RPMI8226 (cell line): ENCODE results near the gene ADARB1.

Source experiments
- DNase-seq: peaks from one replicate; pipeline ENCODE4 v3.0.0-alpha.2; 2015

ADARB1 gene

GRCh38 chr21:45243603-45244002 is 169.2 kb downstream of the ADARB1 start:
- no peak for DNase-seq

- no peak for DNase-seq
Measured at GRCh38 chr21:45244799-45245340, 170.5 kb downstream of the ADARB1 start.

GRCh38 chr21:45246386-45247320 is 172.3 kb downstream of the ADARB1 start:
- no peak for DNase-seq

GRCh38 chr21:45248301-45248892 is 174.0 kb downstream of the ADARB1 start:
- DNase-seq = no peak

GRCh38 chr21:45248893-45249381 is 174.6 kb downstream of the ADARB1 start:
- no peak for DNase-seq

- DNase-seq = no peak
Measured at GRCh38 chr21:45249626-45250025, 175.2 kb downstream of the ADARB1 start.

DNA sequence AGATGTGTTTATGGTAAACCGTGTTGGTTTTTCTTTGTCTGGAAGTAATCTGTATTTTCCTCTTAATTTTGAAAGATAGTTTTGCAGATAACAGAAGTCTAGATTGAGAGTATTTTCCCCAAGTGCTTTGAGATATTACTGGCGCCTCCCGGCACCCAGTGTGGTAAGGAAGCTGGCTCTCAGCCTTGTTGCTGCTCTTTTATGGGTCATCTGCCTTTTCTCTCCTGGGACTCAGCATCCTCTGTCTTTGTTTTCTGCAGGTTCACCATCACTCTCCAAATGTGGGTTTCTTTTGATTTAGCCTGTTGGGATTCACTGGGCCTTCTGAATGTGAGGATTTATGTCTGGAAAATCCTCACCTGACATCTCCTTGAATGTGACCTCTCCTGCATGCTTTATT is 175.9 kb downstream of the ADARB1 start:
- DNase-seq = no peak

- DNase-seq = no peak
Measured at GRCh38 chr21:45250914-45251634, 176.7 kb downstream of the ADARB1 start.

DNA sequence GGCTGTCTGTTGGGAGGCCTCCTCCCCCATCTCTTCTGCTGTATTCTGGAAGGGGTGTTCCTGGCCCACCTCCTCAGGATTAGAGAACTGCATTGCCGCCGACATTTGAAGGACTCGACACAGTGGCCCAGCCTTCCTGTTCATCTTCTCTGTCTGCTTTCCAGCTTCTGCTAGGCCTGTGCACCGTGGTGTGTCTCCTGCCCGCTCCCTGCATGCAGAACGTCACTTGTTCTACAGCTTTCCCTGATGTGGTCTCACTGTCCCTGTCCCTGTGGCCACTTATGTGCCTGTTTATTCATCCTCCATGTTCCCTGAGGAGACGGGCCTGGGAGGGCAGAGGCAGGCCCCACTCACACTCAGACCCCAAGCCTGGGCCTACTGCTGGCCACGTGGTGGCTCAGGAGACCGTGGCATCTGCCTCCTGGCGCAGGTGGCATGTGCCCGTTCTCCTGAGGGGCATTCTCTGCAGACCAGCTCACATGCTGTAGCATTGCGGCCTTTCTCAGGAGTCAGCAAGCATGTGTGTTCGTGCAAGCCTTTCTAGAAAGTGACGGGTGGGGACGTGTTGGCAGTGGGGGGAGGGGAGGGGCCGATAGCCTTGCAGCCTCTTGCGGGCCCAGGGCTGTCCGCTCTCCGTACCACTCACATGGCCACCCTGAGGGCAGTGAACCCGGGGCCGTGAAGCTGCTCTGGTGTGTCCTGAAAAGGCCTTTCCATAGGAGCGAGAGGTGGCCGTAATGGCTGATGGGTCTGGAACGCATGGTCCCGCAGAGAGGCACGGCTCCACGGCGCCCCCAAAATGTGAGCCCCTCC is 177.5 kb downstream of the ADARB1 start:
- DNase-seq = no peak

DNA sequence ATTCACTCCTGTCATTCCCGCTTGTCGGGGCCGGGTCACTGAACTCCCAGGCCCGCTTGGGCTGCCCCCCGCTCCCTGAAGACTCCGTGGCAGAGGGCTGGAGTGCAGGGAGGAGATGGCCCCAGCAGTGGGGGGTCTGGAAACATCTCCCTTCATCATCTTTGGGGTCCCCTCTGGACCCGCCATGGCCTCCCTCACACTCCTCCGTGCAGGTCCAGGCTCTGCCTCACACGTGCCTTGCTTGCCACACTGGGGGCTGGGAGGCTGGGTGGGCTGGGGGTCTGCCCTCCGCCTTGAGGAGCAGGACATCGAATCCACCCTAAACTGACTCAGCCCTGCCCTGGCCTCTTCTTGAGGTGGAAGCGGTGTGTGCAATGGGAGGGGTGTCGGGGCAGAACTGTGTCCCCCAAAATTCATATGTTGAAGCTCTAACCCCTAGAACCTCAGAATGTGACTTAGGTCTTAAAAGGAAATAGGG is 178.1 kb downstream of the ADARB1 start:
- no peak for DNase-seq

GRCh38 chr21:45253180-45253579 is 178.8 kb downstream of the ADARB1 start:
- no peak for DNase-seq

DNA sequence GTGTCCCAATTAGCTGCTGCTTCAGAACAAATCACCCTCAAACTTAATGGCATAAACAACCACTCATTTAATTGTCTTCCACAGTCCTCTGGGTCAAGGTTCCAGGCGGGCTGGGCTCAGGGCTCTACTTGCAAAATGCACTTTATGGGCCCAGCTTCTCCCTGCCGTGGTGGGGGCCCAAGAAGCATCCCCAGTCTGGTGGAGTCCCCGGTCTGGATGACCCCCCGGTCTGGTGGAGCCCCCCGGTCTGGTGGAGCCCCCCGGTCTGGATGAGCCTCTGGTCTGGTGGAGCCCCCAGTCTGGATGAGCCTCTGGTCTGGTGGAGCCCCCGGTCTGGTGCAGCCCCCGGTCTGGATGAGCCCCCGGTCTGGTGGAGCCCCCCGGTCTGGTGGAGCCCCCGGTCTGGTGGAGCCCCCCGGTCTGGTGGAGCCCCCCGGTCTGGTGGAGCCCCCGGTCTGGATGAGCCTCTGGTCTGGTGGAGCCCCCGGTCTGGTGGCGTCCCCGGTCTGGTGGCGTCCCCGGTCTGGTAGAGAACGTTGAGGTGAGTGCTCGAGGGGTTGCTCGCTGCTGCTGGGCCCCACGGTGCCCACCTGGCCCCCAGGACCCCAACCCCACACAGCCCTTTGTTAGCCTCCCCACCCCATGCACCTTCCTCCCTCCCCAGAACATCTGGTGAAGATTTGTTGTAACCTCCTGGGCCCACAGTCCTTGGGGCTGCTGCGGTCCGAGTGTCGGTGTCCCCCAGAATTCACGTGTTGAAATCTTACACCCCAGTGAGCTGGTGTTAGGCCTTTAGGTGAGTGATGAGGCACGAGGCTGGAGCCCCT is 179.5 kb downstream of the ADARB1 start:
- DNase-seq = no peak

DNA sequence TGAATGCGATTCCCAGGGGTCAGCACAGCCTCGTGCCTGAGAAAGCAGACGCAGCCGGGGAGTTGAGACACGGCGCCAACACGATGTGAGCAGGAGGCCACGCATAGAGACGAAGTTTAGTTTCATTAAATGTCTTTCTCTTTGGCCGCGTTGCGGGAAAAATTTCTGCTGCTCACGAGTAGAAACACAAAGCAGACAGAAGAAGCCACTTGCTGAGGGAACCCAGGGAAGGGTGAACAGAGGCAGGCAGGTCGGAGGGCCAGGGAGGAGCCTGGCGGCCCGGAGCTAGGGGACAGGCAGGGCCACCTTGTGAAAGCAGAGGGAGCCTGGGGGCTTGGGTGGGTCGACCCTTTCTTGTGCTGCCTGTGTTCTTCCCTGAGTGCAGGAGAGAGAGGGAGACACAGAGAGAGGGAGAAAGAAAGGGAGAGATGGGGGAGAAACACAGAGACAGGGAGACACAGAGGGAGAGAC is 180.1 kb downstream of the ADARB1 start:
- DNase-seq = no peak

- DNase-seq = peak; percentile 95
Measured at GRCh38 chr21:45255381-45256020, 181.1 kb downstream of the ADARB1 start.

- DNase-seq = no peak
Measured at GRCh38 chr21:45256021-45256911, 181.9 kb downstream of the ADARB1 start.

- DNase-seq = no peak
Measured at GRCh38 chr21:45256912-45257672, 182.7 kb downstream of the ADARB1 start.

DNA sequence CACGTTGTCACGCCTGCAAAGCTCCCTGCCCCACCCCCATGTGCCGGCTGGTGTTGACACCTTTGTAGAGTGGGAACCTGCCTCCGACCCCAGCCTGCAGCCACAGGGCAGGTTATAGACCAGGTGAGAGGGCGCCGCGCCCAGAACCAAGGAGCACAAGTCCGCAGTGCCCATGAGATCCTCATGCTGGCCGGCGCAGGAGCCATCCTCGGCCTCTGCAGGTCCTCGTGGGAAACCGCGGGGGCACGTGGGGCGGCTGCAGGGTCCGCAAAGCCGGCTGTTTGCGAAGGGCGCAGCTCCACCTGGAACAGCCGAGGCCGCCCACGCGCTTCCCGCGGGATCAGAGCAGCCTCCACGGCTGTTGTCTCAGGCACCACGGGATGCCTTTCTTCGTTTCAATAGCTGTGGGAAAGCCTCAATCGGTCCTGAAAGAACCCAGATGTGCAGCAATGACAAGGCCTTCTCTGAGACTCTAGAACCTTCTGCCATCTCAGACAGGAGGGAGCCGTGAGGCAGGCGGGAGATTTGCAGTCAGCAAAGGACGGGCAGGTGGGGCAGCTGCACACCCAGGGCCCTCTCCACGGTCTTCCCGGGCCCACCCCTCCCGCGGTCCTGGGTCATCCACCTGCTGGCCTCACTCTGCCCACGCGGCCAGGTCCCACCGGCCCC is 183.4 kb downstream of the ADARB1 start:
- DNase-seq = no peak

DNA sequence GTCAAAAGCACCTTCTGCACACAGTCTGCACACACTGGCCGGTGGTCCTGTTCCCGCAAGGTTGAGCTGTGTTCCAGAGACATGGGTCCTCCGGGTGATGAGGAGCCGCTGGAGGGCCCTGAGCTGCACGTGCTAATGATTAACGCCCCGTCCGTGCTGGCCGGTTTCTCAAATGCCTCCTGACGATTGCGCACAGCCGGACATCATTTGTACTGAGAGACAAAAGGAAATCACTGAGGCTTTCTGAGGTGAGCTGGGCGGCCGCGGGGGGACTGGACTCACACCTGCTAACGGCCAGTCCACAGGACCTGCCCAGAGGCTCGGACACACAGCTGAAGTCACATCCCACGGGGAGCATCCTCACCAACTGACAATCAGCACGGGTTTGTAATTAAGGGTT is 184.1 kb downstream of the ADARB1 start:
- DNase-seq = no peak
